ENCODE results near the gene IL17RA.

IL17RA gene

DNA sequence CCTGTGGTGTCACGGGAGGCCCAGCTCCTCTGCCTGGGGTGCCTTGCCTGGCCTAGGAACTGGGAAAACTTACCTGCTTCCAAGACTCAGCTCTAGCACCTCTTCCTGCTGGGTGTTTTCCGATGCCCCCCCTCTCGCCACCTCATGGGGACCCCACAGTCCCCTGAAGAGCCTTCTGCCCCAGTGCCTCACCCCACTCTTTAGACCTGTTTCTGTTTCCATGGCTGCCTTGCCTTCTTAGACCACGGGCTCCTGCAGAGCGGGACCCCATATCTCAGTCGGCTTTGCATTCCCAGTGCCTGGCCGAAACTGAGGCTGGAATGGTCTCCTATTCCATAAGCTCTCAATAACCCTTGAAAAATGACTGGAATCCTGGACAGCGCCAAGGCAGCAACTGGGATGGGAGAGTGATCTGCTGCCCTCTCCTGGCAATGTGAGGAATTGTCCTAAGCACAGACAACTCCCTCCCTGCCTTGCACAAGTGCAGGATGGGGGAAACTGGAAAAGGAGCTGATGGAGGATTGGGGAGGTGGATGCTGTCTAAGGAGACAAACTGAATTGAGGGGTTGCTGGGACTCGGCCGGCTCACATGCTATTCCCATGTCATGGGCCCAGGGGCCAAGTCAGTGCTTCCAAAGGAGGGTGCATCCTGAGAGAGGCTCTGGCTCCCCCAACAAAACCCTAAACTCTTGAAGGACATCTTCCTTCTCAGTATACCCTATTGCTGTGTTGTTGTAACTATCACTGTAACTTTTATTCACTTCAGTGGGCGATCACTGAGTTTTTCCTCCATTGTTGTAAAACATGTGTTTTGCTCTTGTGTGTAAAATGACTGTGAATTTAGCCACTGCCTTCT is 26.6 kb upstream of the IL17RA start:
- Histone ChIP-seq H3K27ac (ENCODE audit: low read depth, low read length) (no peak overlapping the region), H3K9ac (ENCODE audit: low read depth, low read length) (no peak overlapping the region), H3K27me3 (ENCODE audit: control insufficient read depth, insufficient read depth, low read length) (no peaks in the 10 kb centered on the region), H3K4me1 (ENCODE audit: control insufficient read depth, insufficient read depth, low read length) (no peaks in the 10 kb centered on the region), H3K4me3 (ENCODE audit: low read depth, low read length) (no peak overlapping the region), H3K36me3 (ENCODE audit: control insufficient read depth, insufficient read depth, low read length) (no peaks in the 10 kb centered on the region), H3K9me3 (ENCODE audit: control insufficient read depth, insufficient read depth, low read length) (no peaks in the 10 kb centered on the region)

GRCh38 chr22:17060126-17060525 is 24.7 kb upstream of the IL17RA start:
- no peaks in the 10 kb centered on the region for H3K9me3 ChIP-seq (ENCODE audit: control insufficient read depth, insufficient read depth, low read length)
- H3K36me3 ChIP-seq (ENCODE audit: control insufficient read depth, insufficient read depth, low read length), result no peaks in the 10 kb centered on the region
- no peak overlapping the region for H3K27ac ChIP-seq (ENCODE audit: low read depth, low read length)
- no peak overlapping the region for H3K4me3 ChIP-seq (ENCODE audit: low read depth, low read length)
- no peaks in the 10 kb centered on the region for H3K27me3 ChIP-seq (ENCODE audit: control insufficient read depth, insufficient read depth, low read length)
- no peak overlapping the region for H3K9ac ChIP-seq (ENCODE audit: low read depth, low read length)
- no peaks in the 10 kb centered on the region for H3K4me1 ChIP-seq (ENCODE audit: control insufficient read depth, insufficient read depth, low read length)

GRCh38 chr22:17063411-17064106 is 21.2 kb upstream of the IL17RA start:
- H3K27ac ChIP-seq (ENCODE audit: low read depth, low read length), result no peak overlapping the region
- no peaks in the 10 kb centered on the region for H3K9me3 ChIP-seq (ENCODE audit: control insufficient read depth, insufficient read depth, low read length)
- H3K9ac ChIP-seq (ENCODE audit: low read depth, low read length), result no peak overlapping the region
- no peaks in the 10 kb centered on the region for H3K4me1 ChIP-seq (ENCODE audit: control insufficient read depth, insufficient read depth, low read length)
- H3K4me3 ChIP-seq (ENCODE audit: low read depth, low read length), result no peak overlapping the region
- no peaks in the 10 kb centered on the region for H3K36me3 ChIP-seq (ENCODE audit: control insufficient read depth, insufficient read depth, low read length)
- H3K27me3 ChIP-seq (ENCODE audit: control insufficient read depth, insufficient read depth, low read length), result no peaks in the 10 kb centered on the region

DNA sequence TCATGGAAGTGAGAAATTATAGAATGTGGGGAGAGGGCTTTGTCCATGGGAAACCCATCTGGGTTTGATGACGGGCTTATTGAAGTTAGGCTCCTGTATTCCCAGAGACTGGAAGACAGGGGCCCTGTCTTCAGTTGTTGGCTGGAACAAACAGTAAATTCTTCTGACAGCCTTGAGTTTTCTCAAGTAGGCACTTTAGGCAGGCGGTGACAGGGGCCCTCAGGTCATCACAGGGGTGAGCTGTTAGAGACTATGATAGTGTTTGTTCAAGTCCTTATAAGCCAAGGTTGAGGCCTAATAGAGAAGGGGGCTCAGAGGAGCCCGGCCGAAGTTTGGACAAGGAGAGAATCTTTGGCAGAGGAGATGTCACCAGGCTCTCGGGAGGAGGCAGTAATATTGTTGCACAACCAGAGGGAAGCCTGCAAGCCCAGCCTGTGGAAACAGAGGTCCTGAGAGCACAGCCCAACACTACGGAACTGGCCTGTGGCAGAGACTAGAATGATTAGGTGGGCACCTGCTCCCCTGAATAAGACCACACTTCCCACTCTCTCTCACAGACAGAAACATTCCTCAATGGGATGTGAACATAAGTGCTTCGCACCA is 20.2 kb upstream of the IL17RA start:
- Histone ChIP-seq H3K27ac (ENCODE audit: low read depth, low read length) (no peak overlapping the region), H3K36me3 (ENCODE audit: control insufficient read depth, insufficient read depth, low read length) (no peaks in the 10 kb centered on the region), H3K9ac (ENCODE audit: low read depth, low read length) (no peak overlapping the region), H3K4me3 (ENCODE audit: low read depth, low read length) (no peak overlapping the region), H3K4me1 (ENCODE audit: control insufficient read depth, insufficient read depth, low read length) (no peaks in the 10 kb centered on the region), H3K27me3 (ENCODE audit: control insufficient read depth, insufficient read depth, low read length) (no peaks in the 10 kb centered on the region), H3K9me3 (ENCODE audit: control insufficient read depth, insufficient read depth, low read length) (no peaks in the 10 kb centered on the region)

DNA sequence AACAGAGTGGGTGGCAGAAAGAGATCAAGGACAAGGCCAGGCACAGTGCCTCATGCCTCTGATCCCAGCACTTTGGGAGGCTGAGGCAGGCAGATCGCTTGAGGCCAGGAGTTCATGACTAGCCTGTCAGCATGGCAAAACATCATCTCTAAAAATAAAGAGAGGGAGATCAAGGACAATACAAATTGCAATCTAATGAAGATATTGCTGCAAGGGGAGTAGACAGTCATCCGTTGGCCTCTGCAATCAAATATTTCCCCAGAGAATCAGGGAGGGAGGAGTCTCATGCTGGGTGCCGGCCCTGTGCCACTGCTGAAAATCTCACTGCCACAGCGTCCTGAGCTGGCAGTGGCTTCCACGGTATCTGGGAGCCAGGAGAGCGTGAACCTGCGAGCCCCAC is 19.4 kb upstream of the IL17RA start:
- no peaks in the 10 kb centered on the region for H3K4me1 ChIP-seq (ENCODE audit: control insufficient read depth, insufficient read depth, low read length)
- H3K27ac ChIP-seq (ENCODE audit: low read depth, low read length), result no peak overlapping the region
- H3K36me3 ChIP-seq (ENCODE audit: control insufficient read depth, insufficient read depth, low read length), result no peaks in the 10 kb centered on the region
- H3K4me3 ChIP-seq (ENCODE audit: low read depth, low read length), result no peak overlapping the region
- H3K27me3 ChIP-seq (ENCODE audit: control insufficient read depth, insufficient read depth, low read length), result no peaks in the 10 kb centered on the region
- H3K9me3 ChIP-seq (ENCODE audit: control insufficient read depth, insufficient read depth, low read length), result no peaks in the 10 kb centered on the region
- H3K9ac ChIP-seq (ENCODE audit: low read depth, low read length), result no peak overlapping the region

DNA sequence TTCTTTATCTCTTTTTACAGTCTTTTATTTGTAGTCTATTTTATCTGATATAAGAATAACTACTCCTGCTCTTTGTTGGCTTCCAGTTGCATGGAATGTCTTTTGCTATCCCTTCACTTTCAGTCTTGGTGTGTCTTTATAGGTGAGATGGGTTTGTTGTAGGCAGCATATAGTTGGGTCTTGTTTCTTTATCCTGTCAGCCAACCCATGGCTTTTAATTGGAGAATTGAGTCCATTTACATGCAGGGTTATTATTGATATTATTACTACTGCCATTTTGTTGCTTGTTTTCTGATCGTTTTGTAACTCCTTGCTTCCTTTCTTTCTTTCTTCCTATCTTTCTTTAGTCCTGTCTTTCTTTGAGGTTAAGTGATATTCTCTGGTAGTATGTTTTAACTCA is 11.9 kb upstream of the IL17RA start:
- H3K4me1 ChIP-seq (ENCODE audit: control insufficient read depth, insufficient read depth, low read length), result no peaks in the 10 kb centered on the region
- H3K36me3 ChIP-seq (ENCODE audit: control insufficient read depth, insufficient read depth, low read length), result no peaks in the 10 kb centered on the region
- H3K4me3 ChIP-seq (ENCODE audit: low read depth, low read length), result no peak overlapping the region
- no peaks in the 10 kb centered on the region for H3K27me3 ChIP-seq (ENCODE audit: control insufficient read depth, insufficient read depth, low read length)
- no peak overlapping the region for H3K9ac ChIP-seq (ENCODE audit: low read depth, low read length)
- no peaks in the 10 kb centered on the region for H3K9me3 ChIP-seq (ENCODE audit: control insufficient read depth, insufficient read depth, low read length)
- no peak overlapping the region for H3K27ac ChIP-seq (ENCODE audit: low read depth, low read length)

DNA sequence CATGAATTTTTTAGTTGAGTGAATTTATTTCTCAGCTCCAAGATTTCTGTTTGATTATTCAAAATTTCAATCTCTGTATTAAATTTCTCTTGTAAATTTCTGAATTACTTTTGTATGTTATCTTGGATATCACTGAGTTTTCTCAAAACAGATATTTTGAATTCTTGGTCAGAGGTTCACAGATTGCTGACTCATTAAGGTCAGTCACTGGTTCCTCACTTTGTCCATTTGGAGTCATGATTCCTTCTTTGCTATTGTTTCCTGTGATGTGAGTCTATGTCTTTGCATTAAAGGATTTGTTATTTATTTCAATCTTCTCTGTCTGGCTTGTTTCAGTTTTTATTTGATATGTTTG is 10.2 kb upstream of the IL17RA start:
- H3K4me1 ChIP-seq (ENCODE audit: control insufficient read depth, insufficient read depth, low read length), result 0 out of 2 replicates have a peak, but pooled peaks cover under 1% of the 10 kb centered on the region
- no peaks in the 10 kb centered on the region for H3K36me3 ChIP-seq (ENCODE audit: control insufficient read depth, insufficient read depth, low read length)
- no peaks in the 10 kb centered on the region for H3K27me3 ChIP-seq (ENCODE audit: control insufficient read depth, insufficient read depth, low read length)
- H3K9me3 ChIP-seq (ENCODE audit: control insufficient read depth, insufficient read depth, low read length), result no peaks in the 10 kb centered on the region
- no peak overlapping the region for H3K9ac ChIP-seq (ENCODE audit: low read depth, low read length)
- no peak overlapping the region for H3K27ac ChIP-seq (ENCODE audit: low read depth, low read length)
- H3K4me3 ChIP-seq (ENCODE audit: low read depth, low read length), result no peak overlapping the region

DNA sequence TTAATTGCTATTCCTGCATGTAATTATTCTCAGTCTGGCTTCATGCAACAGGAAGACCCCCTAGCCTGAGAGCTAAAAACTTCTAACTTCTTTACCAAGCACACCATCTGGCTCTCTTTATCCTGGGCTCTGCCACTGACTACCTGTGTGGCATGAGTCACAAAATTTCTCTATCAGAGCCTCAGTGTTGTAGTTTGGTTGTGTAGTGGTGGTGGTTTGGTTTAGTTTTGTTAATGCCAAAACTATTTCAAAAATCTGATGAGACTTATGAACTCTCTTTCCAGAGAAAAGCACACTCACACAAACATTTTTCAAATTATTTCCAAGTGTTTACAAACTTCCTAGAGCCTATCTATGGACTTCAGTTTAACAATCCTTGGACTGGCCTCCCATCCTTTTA is 7.5 kb upstream of the IL17RA start:
- H3K4me1 ChIP-seq (ENCODE audit: control insufficient read depth, insufficient read depth, low read length), result 0 out of 2 replicates have a peak, but pooled peaks cover 6% of the 10 kb centered on the region
- no peaks in the 10 kb centered on the region for H3K36me3 ChIP-seq (ENCODE audit: control insufficient read depth, insufficient read depth, low read length)
- H3K27me3 ChIP-seq (ENCODE audit: control insufficient read depth, insufficient read depth, low read length), result no peaks in the 10 kb centered on the region
- no peak overlapping the region for H3K9ac ChIP-seq (ENCODE audit: low read depth, low read length)
- no peak overlapping the region for H3K27ac ChIP-seq (ENCODE audit: low read depth, low read length)
- no peak overlapping the region for H3K4me3 ChIP-seq (ENCODE audit: low read depth, low read length)
- H3K9me3 ChIP-seq (ENCODE audit: control insufficient read depth, insufficient read depth, low read length), result no peaks in the 10 kb centered on the region

DNA sequence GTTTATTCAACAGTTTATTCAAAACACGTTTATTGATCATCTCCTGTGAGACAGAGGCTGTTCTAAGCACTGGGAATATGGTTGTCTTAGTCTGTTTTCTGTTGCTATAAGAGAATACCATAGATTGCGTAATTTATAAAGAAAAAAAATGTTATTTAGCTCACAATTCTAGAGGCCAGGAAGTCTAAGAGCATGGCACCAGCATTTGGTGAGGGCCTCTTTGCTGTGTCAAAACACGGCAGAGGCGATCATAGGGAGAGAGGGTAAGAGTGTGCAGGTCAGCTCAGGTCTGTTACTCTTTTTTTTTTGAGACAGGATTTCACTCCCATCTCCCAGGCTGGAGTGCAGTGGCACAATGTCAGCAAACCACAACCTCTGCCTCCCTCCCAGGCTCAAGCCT is 5.2 kb upstream of the IL17RA start:
- Histone ChIP-seq H3K27me3 (ENCODE audit: control insufficient read depth, insufficient read depth, low read length) (peaks cover 10% of the 10 kb centered on the region), H3K4me1 (ENCODE audit: control insufficient read depth, insufficient read depth, low read length) (0 out of 2 replicates have a peak, but pooled peaks cover 6% of the 10 kb centered on the region), H3K27ac (ENCODE audit: low read depth, low read length) (no peak overlapping the region), H3K4me3 (ENCODE audit: low read depth, low read length) (no peak overlapping the region), H3K9me3 (ENCODE audit: control insufficient read depth, insufficient read depth, low read length) (no peaks in the 10 kb centered on the region), H3K9ac (ENCODE audit: low read depth, low read length) (no peak overlapping the region), H3K36me3 (ENCODE audit: control insufficient read depth, insufficient read depth, low read length) (no peaks in the 10 kb centered on the region)

- H3K4me3 ChIP-seq (ENCODE audit: low read depth, low read length), result no peak overlapping the region
- H3K27ac ChIP-seq (ENCODE audit: low read depth, low read length), result no peak overlapping the region
- peaks cover 36% of the 10 kb centered on the region for H3K27me3 ChIP-seq (ENCODE audit: control insufficient read depth, insufficient read depth, low read length)
- H3K36me3 ChIP-seq (ENCODE audit: control insufficient read depth, insufficient read depth, low read length), result no peaks in the 10 kb centered on the region
- H3K9me3 ChIP-seq (ENCODE audit: control insufficient read depth, insufficient read depth, low read length), result no peaks in the 10 kb centered on the region
- H3K4me1 ChIP-seq (ENCODE audit: control insufficient read depth, insufficient read depth, low read length), result 0 out of 2 replicates have a peak, but pooled peaks cover 6% of the 10 kb centered on the region
- no peak overlapping the region for H3K9ac ChIP-seq (ENCODE audit: low read depth, low read length)
Measured at GRCh38 chr22:17083255-17083654, 1.5 kb upstream of the IL17RA start.
